Panc1 (cell line): ENCODE results near the gene GNAS. TPM values are rescaled to one million over a fixed set of nuclear protein-coding genes. Genes with fewer than 3 reads are reported as not detected.

Experiments used
- ATAC-seq: fragments of 200-7000 bp; cut with Tn5 transposase; 2 replicates; pipeline ENCODE4 v1.9.1; 2020; ENCODE audit warnings: mild to moderate bottlenecking, moderate library complexity
- BruUV-seq: library from RNA; stranded (reverse); fragments of 400-500 nt; replicated peaks from 2 replicates; lab custom pipeline; 2021; lab: Mats Ljungman, UMichigan
- CTCF ChIA-PET: fragments of 300-600 bp; sonication (Branson Sonifier 250); formaldehyde crosslinking; loops from one replicate; lab custom pipeline; 2022; ENCODE audit warnings: antibody characterized with exemption; lab: Charles Lee
- POLR2A ChIA-PET: fragments of 300-600 bp; sonication (Branson Sonifier 250); formaldehyde crosslinking; loops from one replicate; lab custom pipeline; 2022; ENCODE audit warnings: antibody characterized with exemption; lab: Charles Lee
- DNase-seq: peaks from one replicate; pipeline ENCODE4 v3.0.0-alpha.2; 2010; ENCODE audit warnings: low read depth, low spot score
- H3K27ac ChIP-seq: 2 replicates; pipeline ENCODE4 v1.5.1; 2011; ENCODE audit warnings: mild to moderate bottlenecking, low read length, inconsistent platforms
- H3K27me3 ChIP-seq: fragments of 200-500 bp; sonication (Bioruptor generic); 2 replicates; pipeline ENCODE4 v1.6.0; 2014; ENCODE audit warnings: low read length, inconsistent platforms; ENCODE audit not compliant: control insufficient read depth, insufficient read depth
- H3K36me3 ChIP-seq: fragments of 200-500 bp; sonication (Bioruptor generic); 2 replicates; pipeline ENCODE4 v1.5.1; 2014; ENCODE audit warnings: inconsistent platforms, mild to moderate bottlenecking, low read length, moderate library complexity; ENCODE audit not compliant: control insufficient read depth, insufficient read depth
- H3K4me1 ChIP-seq: 2 replicates; pipeline ENCODE4 v1.5.1; 2011; ENCODE audit warnings: inconsistent platforms, mild to moderate bottlenecking, low read length, moderate library complexity; ENCODE audit not compliant: control insufficient read depth, insufficient read depth
- H3K4me3 ChIP-seq, 2 experiments: 2 replicates each; pipeline ENCODE4 v1.5.1; 2011 to 2012; ENCODE audit warnings: low read depth in 2 of 2, low read length in 2 of 2, mild to moderate bottlenecking in 2 of 2, inconsistent platforms in 1 of 2, moderate library complexity in 1 of 2
- H3K9me3 ChIP-seq: fragments of 200-500 bp; sonication (Bioruptor generic); 2 replicates; pipeline ENCODE4 v1.5.1; 2014; ENCODE audit warnings: low read depth, mild to moderate bottlenecking, inconsistent platforms, low read length, moderate library complexity; ENCODE audit not compliant: control insufficient read depth, insufficient read depth
- POLR2AphosphoS5 ChIP-seq: IDR thresholded peaks from 2 replicates; pipeline ENCODE4 v1.6.1; 2012; ENCODE audit warnings: mild to moderate bottlenecking, low read depth, low read length, moderate library complexity
- SIN3A ChIP-seq: IDR thresholded peaks from 2 replicates; pipeline ENCODE4 v1.6.1; 2012; ENCODE audit warnings: low read depth, mild to moderate bottlenecking, low read length, moderate library complexity, borderline replicate concordance; ENCODE audit not compliant: insufficient read depth
- TCF7L2 ChIP-seq: IDR thresholded peaks from 2 replicates; pipeline ENCODE4 v1.6.1; 2011; ENCODE audit warnings: mild to moderate bottlenecking, low read depth, low read length, inconsistent platforms
- in situ Hi-C: cut with HindIII; loops from 2 replicates; pipeline ENCODE4 v1.10.0; 2016; ENCODE audit warnings: low sequenced_read_pairs, low pct_unique_long_range_greater_than_20kb
- intact Hi-C: fragments of 100-400 bp; cut with micrococcal nuclease; formaldehyde crosslinking; loops from one replicate; pipeline ENCODE4 v1.10.0; 2022; ENCODE audit not compliant: unreplicated experiment
- total RNA-seq: library from RNA; stranded (reverse); gene quantifications from one replicate; pipeline ENCODE4 v1.2.1, GENCODE V29; 2021; ENCODE audit not compliant: unreplicated experiment
- TF ChIP-seq, protein P1 (sequence below), 2 experiments: IDR thresholded peaks; 2 replicates each; pipeline ENCODE4 v1.6.1; 2011 to 2012; ENCODE audit warnings: low read depth in 2 of 2, control low read depth in 1 of 2, low read length in 1 of 2, mild to moderate bottlenecking in 1 of 2, moderate library complexity in 1 of 2; ENCODE audit not compliant: insufficient read depth in 1 of 2
- TF ChIP-seq, protein P2 (sequence below): fragments of 450-650 bp; IDR thresholded peaks from 2 replicates; pipeline ENCODE4 v1.5.1; 2017; ENCODE audit warnings: mild to moderate bottlenecking

GNAS gene
- total RNA-seq, 1 experiment from 2014 or later: 756 TPM

DNA sequence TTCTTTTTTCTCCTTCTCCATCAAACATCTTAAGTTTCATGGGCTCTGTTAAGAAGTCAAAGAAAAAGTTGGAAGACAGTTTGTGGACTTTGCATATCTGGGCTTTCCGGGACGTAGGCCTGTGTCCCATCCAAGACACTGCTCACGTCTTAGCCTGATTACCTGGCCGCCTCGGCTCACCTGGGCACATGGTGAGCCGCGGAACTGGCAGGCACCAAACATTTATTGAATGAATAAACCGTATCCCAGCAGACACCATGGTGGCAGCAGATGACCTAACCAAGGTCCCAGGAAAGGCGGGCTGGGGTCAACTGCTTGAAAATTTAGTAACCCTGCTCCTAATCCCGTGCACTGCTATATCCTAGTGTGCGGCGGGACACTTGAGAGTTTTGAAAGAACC, 35.6 kb downstream of the GNAS start:
- Histone ChIP-seq H3K4me1 (no peaks in the 10 kb centered on the region; the same call in 1 of the 2 replicates), H3K36me3 (peaks cover 2% of the 10 kb centered on the region; the same call in 1 of the 2 replicates), H3K27ac (no peak overlapping the region), H3K9me3 (no peaks in the 10 kb centered on the region), H3K4me3 (peak overlapping the region in 1 of 2 experiments; percentile 26; a peak in 1 of 4 replicates), H3K27me3 (no peaks in the 10 kb centered on the region)
- TF ChIP-seq SIN3A: no peak
- TF ChIP-seq, protein P1, sequence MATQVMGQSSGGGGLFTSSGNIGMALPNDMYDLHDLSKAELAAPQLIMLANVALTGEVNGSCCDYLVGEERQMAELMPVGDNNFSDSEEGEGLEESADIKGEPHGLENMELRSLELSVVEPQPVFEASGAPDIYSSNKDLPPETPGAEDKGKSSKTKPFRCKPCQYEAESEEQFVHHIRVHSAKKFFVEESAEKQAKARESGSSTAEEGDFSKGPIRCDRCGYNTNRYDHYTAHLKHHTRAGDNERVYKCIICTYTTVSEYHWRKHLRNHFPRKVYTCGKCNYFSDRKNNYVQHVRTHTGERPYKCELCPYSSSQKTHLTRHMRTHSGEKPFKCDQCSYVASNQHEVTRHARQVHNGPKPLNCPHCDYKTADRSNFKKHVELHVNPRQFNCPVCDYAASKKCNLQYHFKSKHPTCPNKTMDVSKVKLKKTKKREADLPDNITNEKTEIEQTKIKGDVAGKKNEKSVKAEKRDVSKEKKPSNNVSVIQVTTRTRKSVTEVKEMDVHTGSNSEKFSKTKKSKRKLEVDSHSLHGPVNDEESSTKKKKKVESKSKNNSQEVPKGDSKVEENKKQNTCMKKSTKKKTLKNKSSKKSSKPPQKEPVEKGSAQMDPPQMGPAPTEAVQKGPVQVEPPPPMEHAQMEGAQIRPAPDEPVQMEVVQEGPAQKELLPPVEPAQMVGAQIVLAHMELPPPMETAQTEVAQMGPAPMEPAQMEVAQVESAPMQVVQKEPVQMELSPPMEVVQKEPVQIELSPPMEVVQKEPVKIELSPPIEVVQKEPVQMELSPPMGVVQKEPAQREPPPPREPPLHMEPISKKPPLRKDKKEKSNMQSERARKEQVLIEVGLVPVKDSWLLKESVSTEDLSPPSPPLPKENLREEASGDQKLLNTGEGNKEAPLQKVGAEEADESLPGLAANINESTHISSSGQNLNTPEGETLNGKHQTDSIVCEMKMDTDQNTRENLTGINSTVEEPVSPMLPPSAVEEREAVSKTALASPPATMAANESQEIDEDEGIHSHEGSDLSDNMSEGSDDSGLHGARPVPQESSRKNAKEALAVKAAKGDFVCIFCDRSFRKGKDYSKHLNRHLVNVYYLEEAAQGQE (IDR thresholded peaks at IDR 0.05; ENCODE audit: insufficient read depth in 1 of 2, low read depth in 2 of 2, low read length in 1 of 2): no peak
- TF ChIP-seq TCF7L2: no peak
- TF ChIP-seq POLR2AphosphoS5: no peak
- TF ChIP-seq, protein P2, sequence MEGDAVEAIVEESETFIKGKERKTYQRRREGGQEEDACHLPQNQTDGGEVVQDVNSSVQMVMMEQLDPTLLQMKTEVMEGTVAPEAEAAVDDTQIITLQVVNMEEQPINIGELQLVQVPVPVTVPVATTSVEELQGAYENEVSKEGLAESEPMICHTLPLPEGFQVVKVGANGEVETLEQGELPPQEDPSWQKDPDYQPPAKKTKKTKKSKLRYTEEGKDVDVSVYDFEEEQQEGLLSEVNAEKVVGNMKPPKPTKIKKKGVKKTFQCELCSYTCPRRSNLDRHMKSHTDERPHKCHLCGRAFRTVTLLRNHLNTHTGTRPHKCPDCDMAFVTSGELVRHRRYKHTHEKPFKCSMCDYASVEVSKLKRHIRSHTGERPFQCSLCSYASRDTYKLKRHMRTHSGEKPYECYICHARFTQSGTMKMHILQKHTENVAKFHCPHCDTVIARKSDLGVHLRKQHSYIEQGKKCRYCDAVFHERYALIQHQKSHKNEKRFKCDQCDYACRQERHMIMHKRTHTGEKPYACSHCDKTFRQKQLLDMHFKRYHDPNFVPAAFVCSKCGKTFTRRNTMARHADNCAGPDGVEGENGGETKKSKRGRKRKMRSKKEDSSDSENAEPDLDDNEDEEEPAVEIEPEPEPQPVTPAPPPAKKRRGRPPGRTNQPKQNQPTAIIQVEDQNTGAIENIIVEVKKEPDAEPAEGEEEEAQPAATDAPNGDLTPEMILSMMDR: no peak
- DNase-seq (no peak), ATAC-seq (no peak)
- CTCF ChIA-PET: no interaction called here
- in situ Hi-C loops: no loop called here
- BruUV-seq: no TSS peak
- intact Hi-C loops: no loop called here
- POLR2A ChIA-PET: no interaction called here

DNA sequence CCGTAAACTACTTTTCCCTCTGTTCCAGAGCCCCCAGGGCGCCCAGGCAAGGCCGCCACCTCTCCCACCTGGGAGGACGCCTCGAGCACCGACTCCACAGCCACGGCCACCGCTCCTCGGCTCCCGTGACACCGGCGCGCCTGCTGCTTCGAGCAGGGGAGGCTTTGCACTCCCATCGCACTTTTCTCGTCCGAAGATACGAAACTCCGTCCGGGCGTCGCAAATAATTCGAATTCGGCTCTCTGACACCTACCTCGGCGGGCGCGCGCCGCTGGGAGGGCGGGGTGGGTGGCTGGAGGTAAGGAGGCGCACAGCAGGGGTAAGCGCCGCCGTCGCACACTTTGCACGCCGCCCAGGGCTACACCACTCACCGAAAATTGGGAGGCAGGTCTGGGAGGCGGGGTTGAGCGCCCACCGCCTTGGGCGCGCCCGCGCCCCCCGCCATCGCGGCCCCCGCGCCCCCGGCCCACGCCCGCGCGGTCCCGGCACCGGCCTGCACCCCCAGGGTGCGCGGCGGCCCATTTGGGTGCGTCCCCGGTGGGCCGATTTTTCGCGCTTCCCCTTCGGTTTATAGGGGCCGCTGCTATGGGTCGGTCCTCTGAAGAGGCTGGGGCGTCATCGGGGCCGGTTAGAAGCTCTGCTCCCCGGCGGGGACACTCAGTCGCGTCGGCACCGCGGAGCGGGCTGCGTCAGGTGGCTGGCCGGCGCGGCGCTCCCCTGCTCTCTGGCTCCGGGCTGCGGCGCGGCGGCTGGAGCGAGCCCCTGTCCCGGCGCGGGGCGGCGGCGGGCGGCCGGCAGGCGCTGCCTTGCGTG, 36.2 kb downstream of the GNAS start:
- intact Hi-C loops: no loop called here
- Histone ChIP-seq H3K27ac (no peak overlapping the region), H3K36me3 (peaks cover 2% of the 10 kb centered on the region; the same call in 1 of the 2 replicates), H3K4me3 (peak overlapping the region in 1 of 2 experiments; percentile 77; a peak in 1 of 4 replicates), H3K27me3 (no peaks in the 10 kb centered on the region), H3K4me1 (peaks cover 6% of the 10 kb centered on the region), H3K9me3 (no peaks in the 10 kb centered on the region)
- TF ChIP-seq SIN3A: no peak
- TF ChIP-seq, protein P1 (IDR thresholded peaks at IDR 0.05; ENCODE audit: insufficient read depth in 1 of 2, low read depth in 2 of 2, low read length in 1 of 2): no peak
- no peak for TF ChIP-seq POLR2AphosphoS5
- TF ChIP-seq, protein P2: no peak
- no peak for TF ChIP-seq TCF7L2
- POLR2A ChIA-PET: no interaction called here
- no peak for ATAC-seq
- CTCF ChIA-PET: no interaction called here
- in situ Hi-C loops: no loop called here
- no TSS peak for BruUV-seq
- no peak for DNase-seq
